K562 (cell line): ENCODE data around the gene FUT4. TPM values are rescaled to one million over a fixed set of nuclear protein-coding genes. Genes with fewer than 3 reads are reported as not detected.

Source experiments
- CAMTA2 ChIP-seq: fragments of 250-450 bp; sonication (Bioruptor Pico); conservative IDR thresholded peaks from 2 replicates; pipeline ENCODE4 v1.5.1; 2022
- CCNT2 ChIP-seq: IDR thresholded peaks from 2 replicates; pipeline ENCODE4 v1.6.1; 2011; ENCODE audit warnings: borderline replicate concordance, low read depth, mild to moderate bottlenecking, moderate library complexity, mixed read lengths, low read length; ENCODE audit not compliant: insufficient read length; ENCODE audit errors: extremely low read depth
- ETV5 ChIP-seq: sonication (generic); formaldehyde crosslinking; IDR thresholded peaks from 2 replicates; pipeline ENCODE4 v1.4.0; 2020; ENCODE audit warnings: low read depth, mild to moderate bottlenecking, missing genetic modification reagents
- FOXJ3 ChIP-seq: sonication (generic); formaldehyde crosslinking; IDR thresholded peaks from 2 replicates; pipeline ENCODE4 v1.4.0; 2020; ENCODE audit warnings: mild to moderate bottlenecking, missing genetic modification reagents
- GATAD2B ChIP-seq: fragments of 450-650 bp; IDR thresholded peaks from 2 replicates; pipeline ENCODE4 v1.6.1; 2017; ENCODE audit warnings: mild to moderate bottlenecking, borderline replicate concordance
- MTA3 ChIP-seq: fragments of 450-650 bp; formaldehyde crosslinking; IDR thresholded peaks from 2 replicates; pipeline ENCODE4 v1.6.1; 2017; ENCODE audit warnings: mild to moderate bottlenecking, borderline replicate concordance
- PHF8 ChIP-seq: fragments of 200-600 bp; sonication (generic); IDR thresholded peaks from 2 replicates; pipeline ENCODE4 v1.6.1; 2012; ENCODE audit warnings: mixed run types, mild to moderate bottlenecking, inconsistent platforms, low read length, moderate library complexity, borderline replicate concordance
- SMAD2 ChIP-seq: fragments of 150-350 bp; IDR thresholded peaks from 2 replicates; pipeline ENCODE4 v1.6.1; 2014; ENCODE audit warnings: low read depth, mild to moderate bottlenecking, low read length
- SPI1 ChIP-seq: IDR thresholded peaks from 2 replicates; pipeline ENCODE4 v1.6.1; 2011; ENCODE audit warnings: low read depth, low read length, control low read depth, borderline replicate concordance
- U2AF2 ChIP-seq: fragments of 200-400 bp; formaldehyde crosslinking; optimal IDR thresholded peaks from 2 replicates; pipeline ENCODE3; 2017; ENCODE audit warnings: low read depth, mild to moderate bottlenecking, low read length
- YY1 ChIP-seq, 3 experiments: IDR thresholded peaks; 2 replicates each; pipeline ENCODE4 v1.6.1; 2011; ENCODE audit warnings: low read length in 2 of 3, mild to moderate bottlenecking in 2 of 3, moderate library complexity in 2 of 3, borderline replicate concordance in 1 of 3, control low read depth in 1 of 3, low read depth in 1 of 3; ENCODE audit not compliant: insufficient read depth in 3 of 3, insufficient replicate concordance in 2 of 3, control insufficient read depth in 1 of 3, insufficient read length in 1 of 3; ENCODE audit errors: extremely low read depth in 1 of 3
- ZC3H8 ChIP-seq: fragments of 450-650 bp; IDR thresholded peaks from 2 replicates; pipeline ENCODE4 v1.6.1; 2017
- polyA plus RNA-seq, 8 experiments: library from polyadenylated mRNA; depleted of rRNA in 4 of 8; stranded (reverse) in 5 of 8; unstranded in 3 of 8; fragments of >200 nt; fragmentation: Nextera tagmentation in 2 of 8; fragmentation: Illumina TruSeq in 1 of 8; extraction: Ambion mirVana in 2 of 8; extraction: Trizol in 1 of 8; gene quantifications; 2 replicates each; pipeline versions ENCODE4 v1.2.1 to v1.2.3, GENCODE V29; 2011 to 2014; ENCODE audit warnings: inconsistent platforms in 1 of 8, missing spikeins in 1 of 8
- total RNA-seq, 7 experiments: library from RNA; depleted of rRNA in 6 of 7; stranded (reverse); fragments of >200 nt in 6 of 7; fragmentation: Illumina TruSeq in 2 of 7; extraction: Trizol in 2 of 7; gene quantifications; 2 replicates each; pipeline versions ENCODE4 v1.2.1 to v1.2.3, GENCODE V29; 2011 to 2021; ENCODE audit warnings: low replicate concordance in 1 of 7
- TF ChIP-seq, protein P1 (sequence below): sonication (generic); formaldehyde crosslinking; IDR thresholded peaks from 2 replicates; pipeline ENCODE4 v1.8.0; 2023; ENCODE audit warnings: mild to moderate bottlenecking, missing genetic modification reagents
- TF ChIP-seq, protein P2 (sequence below): fragments of 250-450 bp; sonication (Bioruptor Pico); IDR thresholded peaks from 2 replicates; pipeline ENCODE4 v1.8.0; 2022; ENCODE audit warnings: moderate library complexity, mild to moderate bottlenecking, inconsistent platforms
- TF ChIP-seq, protein P3 (sequence below): fragments of 450-650 bp; IDR thresholded peaks from 2 replicates; pipeline ENCODE4 v1.6.1; 2016
- TF ChIP-seq, protein P4 (sequence below): fragments of 450-650 bp; IDR thresholded peaks from 2 replicates; pipeline ENCODE4 v1.6.1; 2016; ENCODE audit warnings: low read depth, mild to moderate bottlenecking, moderate library complexity

FUT4 gene
- total and polyA plus RNA-seq, 9 of the 15 experiments (the other 6 are each of a cell fraction or from before 2014, with no cell fraction given), result 1.1 to 8.9 (median 5.5) TPM

DNA sequence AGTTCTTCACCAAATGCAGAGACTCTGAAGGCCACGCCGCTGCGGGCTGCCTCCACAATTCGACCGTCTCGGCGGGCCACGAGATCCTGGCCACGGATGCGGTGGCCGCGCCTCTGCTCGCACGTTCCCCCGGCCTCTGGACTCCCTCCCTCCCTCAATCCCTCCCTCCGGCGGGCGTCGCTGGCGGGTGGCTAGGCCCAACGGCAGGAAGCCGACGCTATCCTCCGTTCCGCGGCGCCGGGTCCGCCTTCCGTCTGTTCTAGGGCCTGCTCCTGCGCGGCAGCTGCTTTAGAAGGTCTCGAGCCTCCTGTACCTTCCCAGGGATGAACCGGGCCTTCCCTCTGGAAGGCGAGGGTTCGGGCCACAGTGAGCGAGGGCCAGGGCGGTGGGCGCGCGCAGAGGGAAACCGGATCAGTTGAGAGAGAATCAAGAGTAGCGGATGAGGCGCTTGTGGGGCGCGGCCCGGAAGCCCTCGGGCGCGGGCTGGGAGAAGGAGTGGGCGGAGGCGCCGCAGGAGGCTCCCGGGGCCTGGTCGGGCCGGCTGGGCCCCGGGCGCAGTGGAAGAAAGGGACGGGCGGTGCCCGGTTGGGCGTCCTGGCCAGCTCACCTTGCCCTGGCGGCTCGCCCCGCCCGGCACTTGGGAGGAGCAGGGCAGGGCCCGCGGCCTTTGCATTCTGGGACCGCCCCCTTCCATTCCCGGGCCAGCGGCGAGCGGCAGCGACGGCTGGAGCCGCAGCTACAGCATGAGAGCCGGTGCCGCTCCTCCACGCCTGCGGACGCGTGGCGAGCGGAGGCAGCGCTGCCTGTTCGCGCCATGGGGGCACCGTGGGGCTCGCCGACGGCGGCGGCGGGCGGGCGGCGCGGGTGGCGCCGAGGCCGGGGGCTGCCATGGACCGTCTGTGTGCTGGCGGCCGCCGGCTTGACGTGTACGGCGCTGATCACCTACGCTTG lies at the start of gene FUT4 (continued):
- TF ChIP-seq, protein P1, sequence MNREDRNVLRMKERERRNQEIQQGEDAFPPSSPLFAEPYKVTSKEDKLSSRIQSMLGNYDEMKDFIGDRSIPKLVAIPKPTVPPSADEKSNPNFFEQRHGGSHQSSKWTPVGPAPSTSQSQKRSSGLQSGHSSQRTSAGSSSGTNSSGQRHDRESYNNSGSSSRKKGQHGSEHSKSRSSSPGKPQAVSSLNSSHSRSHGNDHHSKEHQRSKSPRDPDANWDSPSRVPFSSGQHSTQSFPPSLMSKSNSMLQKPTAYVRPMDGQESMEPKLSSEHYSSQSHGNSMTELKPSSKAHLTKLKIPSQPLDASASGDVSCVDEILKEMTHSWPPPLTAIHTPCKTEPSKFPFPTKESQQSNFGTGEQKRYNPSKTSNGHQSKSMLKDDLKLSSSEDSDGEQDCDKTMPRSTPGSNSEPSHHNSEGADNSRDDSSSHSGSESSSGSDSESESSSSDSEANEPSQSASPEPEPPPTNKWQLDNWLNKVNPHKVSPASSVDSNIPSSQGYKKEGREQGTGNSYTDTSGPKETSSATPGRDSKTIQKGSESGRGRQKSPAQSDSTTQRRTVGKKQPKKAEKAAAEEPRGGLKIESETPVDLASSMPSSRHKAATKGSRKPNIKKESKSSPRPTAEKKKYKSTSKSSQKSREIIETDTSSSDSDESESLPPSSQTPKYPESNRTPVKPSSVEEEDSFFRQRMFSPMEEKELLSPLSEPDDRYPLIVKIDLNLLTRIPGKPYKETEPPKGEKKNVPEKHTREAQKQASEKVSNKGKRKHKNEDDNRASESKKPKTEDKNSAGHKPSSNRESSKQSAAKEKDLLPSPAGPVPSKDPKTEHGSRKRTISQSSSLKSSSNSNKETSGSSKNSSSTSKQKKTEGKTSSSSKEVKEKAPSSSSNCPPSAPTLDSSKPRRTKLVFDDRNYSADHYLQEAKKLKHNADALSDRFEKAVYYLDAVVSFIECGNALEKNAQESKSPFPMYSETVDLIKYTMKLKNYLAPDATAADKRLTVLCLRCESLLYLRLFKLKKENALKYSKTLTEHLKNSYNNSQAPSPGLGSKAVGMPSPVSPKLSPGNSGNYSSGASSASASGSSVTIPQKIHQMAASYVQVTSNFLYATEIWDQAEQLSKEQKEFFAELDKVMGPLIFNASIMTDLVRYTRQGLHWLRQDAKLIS, result peak; percentile 92
- TF ChIP-seq MTA3 (peak; percentile 71), ZC3H8 (no peak), CCNT2 (peak; percentile 62), U2AF2 (no peak), FOXJ3 (CRISPR knock-in tag) (no peak), CAMTA2 (CRISPR knock-in tag) (no peak), SMAD2 (no peak), SPI1 (no peak), GATAD2B (peak; percentile 48; the same call in 1 of the 2 replicates), YY1 (IDR thresholded peaks at IDR 0.05; ENCODE audit: borderline replicate concordance in 1 of 3, control insufficient read depth in 1 of 3, extremely low read depth in 1 of 3, insufficient read depth in 3 of 3, insufficient read length in 1 of 3, insufficient replicate concordance in 2 of 3, low read depth in 1 of 3, low read length in 2 of 3) (peak in 1 of 3 experiments; percentile 62), PHF8 (peak; percentile 93), ETV5 (CRISPR knock-in tag) (peak; percentile 51; the same call in 1 of the 2 replicates)
- TF ChIP-seq, protein P2, sequence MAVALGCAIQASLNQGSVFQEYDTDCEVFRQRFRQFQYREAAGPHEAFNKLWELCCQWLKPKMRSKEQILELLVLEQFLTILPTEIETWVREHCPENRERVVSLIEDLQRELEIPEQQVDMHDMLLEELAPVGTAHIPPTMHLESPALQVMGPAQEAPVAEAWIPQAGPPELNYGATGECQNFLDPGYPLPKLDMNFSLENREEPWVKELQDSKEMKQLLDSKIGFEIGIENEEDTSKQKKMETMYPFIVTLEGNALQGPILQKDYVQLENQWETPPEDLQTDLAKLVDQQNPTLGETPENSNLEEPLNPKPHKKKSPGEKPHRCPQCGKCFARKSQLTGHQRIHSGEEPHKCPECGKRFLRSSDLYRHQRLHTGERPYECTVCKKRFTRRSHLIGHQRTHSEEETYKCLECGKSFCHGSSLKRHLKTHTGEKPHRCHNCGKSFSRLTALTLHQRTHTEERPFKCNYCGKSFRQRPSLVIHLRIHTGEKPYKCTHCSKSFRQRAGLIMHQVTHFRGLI (CRISPR knock-in tag), result no peak
- TF ChIP-seq, protein P3, sequence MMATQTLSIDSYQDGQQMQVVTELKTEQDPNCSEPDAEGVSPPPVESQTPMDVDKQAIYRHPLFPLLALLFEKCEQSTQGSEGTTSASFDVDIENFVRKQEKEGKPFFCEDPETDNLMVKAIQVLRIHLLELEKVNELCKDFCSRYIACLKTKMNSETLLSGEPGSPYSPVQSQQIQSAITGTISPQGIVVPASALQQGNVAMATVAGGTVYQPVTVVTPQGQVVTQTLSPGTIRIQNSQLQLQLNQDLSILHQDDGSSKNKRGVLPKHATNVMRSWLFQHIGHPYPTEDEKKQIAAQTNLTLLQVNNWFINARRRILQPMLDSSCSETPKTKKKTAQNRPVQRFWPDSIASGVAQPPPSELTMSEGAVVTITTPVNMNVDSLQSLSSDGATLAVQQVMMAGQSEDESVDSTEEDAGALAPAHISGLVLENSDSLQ, result peak; percentile 13; the same call in 1 of the 2 replicates
- TF ChIP-seq, protein P4, sequence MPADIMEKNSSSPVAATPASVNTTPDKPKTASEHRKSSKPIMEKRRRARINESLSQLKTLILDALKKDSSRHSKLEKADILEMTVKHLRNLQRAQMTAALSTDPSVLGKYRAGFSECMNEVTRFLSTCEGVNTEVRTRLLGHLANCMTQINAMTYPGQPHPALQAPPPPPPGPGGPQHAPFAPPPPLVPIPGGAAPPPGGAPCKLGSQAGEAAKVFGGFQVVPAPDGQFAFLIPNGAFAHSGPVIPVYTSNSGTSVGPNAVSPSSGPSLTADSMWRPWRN, result no peak
